IMR-90 (cell line): ENCODE data around the gene POLR3G. TPM values are rescaled to one million over a fixed set of nuclear protein-coding genes. Genes with fewer than 3 reads are reported as not detected.

Experiments used
- ATAC-seq: fragments of 200-7000 bp; cut with Tn5 transposase; 2 replicates; pipeline ENCODE4 v1.9.1; 2020; ENCODE audit warnings: low read depth, mild to moderate bottlenecking, moderate library complexity
- BruUV-seq: library from RNA; stranded (reverse); fragments of 400-500 nt; replicated peaks from 2 replicates; lab custom pipeline; 2021; lab: Mats Ljungman, UMichigan
- CTCF ChIA-PET: fragments of 300-600 bp; formaldehyde crosslinking; extraction: SDS; loops from one replicate; lab custom pipeline; 2021; ENCODE audit warnings: antibody characterized with exemption; lab: Yijun Ruan, JAX
- POLR2A ChIA-PET: fragments of 300-600 bp; sonication (Branson Sonifier 250); formaldehyde crosslinking; loops from one replicate; lab custom pipeline; 2022; ENCODE audit warnings: antibody characterized with exemption; ENCODE audit not compliant: unreplicated experiment; lab: Charles Lee
- DNase-seq: peaks from one replicate; pipeline ENCODE4 v3.0.0; 2013
- H2AFZ ChIP-seq: replicated peaks from 2 replicates; pipeline ENCODE3; 2013; ENCODE audit warnings: low read length, mild to moderate bottlenecking; ENCODE audit not compliant: poor library complexity
- H2AK5ac ChIP-seq: 2 replicates; pipeline ENCODE4 v1.6.1; 2013; ENCODE audit warnings: low read depth, low read length, inconsistent platforms
- H2AK9ac ChIP-seq: replicated peaks from 2 replicates; pipeline ENCODE3; 2013; ENCODE audit warnings: mild to moderate bottlenecking, low read depth, low read length, moderate library complexity; ENCODE audit not compliant: poor library complexity
- H2BK120ac ChIP-seq: 2 replicates; pipeline ENCODE4 v1.6.1; 2013; ENCODE audit warnings: low read depth, low read length, inconsistent platforms
- H2BK15ac ChIP-seq: 3 replicates; pipeline ENCODE4 v1.6.1; 2013; ENCODE audit warnings: low read depth, low read length, inconsistent platforms
- H2BK20ac ChIP-seq: 2 replicates; pipeline ENCODE4 v1.6.1; 2013; ENCODE audit warnings: low read depth, mild to moderate bottlenecking, inconsistent platforms, low read length, moderate library complexity
- H2BK5ac ChIP-seq: 2 replicates; pipeline ENCODE4 v1.6.1; 2013; ENCODE audit warnings: mild to moderate bottlenecking, low read depth, low read length, inconsistent platforms; ENCODE audit not compliant: poor library complexity, severe bottlenecking
- H3K14ac ChIP-seq: replicated peaks from 2 replicates; pipeline ENCODE4 v1.6.1; 2013; ENCODE audit warnings: low read depth, low read length, inconsistent platforms
- H3K18ac ChIP-seq: 2 replicates; pipeline ENCODE4 v1.6.1; 2013; ENCODE audit warnings: low read depth, low read length, control low read depth
- H3K23ac ChIP-seq: 2 replicates; pipeline ENCODE4 v1.6.1; 2013; ENCODE audit warnings: low read depth, low read length, inconsistent platforms
- H3K27ac ChIP-seq: 2 replicates; pipeline ENCODE4 v1.5.1; 2013; ENCODE audit warnings: mild to moderate bottlenecking, control low read depth, low read length; ENCODE audit not compliant: insufficient read depth
- H3K27me3 ChIP-seq: 2 replicates; pipeline ENCODE4 v1.6.1; 2013; ENCODE audit warnings: low read length; ENCODE audit not compliant: control insufficient read depth, insufficient read depth
- H3K36me3 ChIP-seq: 2 replicates; pipeline ENCODE4 v1.6.1; 2013; ENCODE audit warnings: low read length, mixed read lengths; ENCODE audit not compliant: control insufficient read depth, insufficient read depth
- H3K4ac ChIP-seq: 2 replicates; pipeline ENCODE4 v1.6.1; 2013; ENCODE audit warnings: low read depth, low read length, inconsistent platforms
- H3K4me1 ChIP-seq: 2 replicates; pipeline ENCODE4 v1.6.1; 2013; ENCODE audit warnings: low read length, mixed read lengths; ENCODE audit not compliant: control insufficient read depth, insufficient read depth
- H3K4me2 ChIP-seq: 2 replicates; pipeline ENCODE4 v1.6.1; 2013; ENCODE audit warnings: low read depth, mild to moderate bottlenecking, control low read depth, low read length, moderate library complexity
- H3K4me3 ChIP-seq: 2 replicates; pipeline ENCODE4 v1.5.1; 2013; ENCODE audit warnings: low read depth, mild to moderate bottlenecking, control low read depth, low read length, moderate library complexity; ENCODE audit not compliant: insufficient read depth
- H3K56ac ChIP-seq: 2 replicates; pipeline ENCODE4 v1.6.1; 2013; ENCODE audit warnings: low read length, inconsistent platforms; ENCODE audit not compliant: insufficient read depth; ENCODE audit errors: extremely low read depth
- H3K79me1 ChIP-seq, 2 experiments: 2 replicates each; pipeline ENCODE4 v1.6.1; 2013; ENCODE audit warnings: low read length in 2 of 2, inconsistent platforms in 1 of 2, low read depth in 1 of 2
- H3K9ac ChIP-seq: 2 replicates; pipeline ENCODE4 v1.6.1; 2013; ENCODE audit warnings: low read depth, low read length, control low read depth
- H3K9me1 ChIP-seq: 2 replicates; pipeline ENCODE4 v1.6.1; 2013; ENCODE audit warnings: low read length, inconsistent platforms; ENCODE audit not compliant: insufficient read depth
- H3K9me3 ChIP-seq: 2 replicates; pipeline ENCODE4 v1.6.1; 2013; ENCODE audit warnings: low read length; ENCODE audit not compliant: control insufficient read depth, insufficient read depth
- H4K20me1 ChIP-seq: 2 replicates; pipeline ENCODE4 v1.6.1; 2013; ENCODE audit warnings: low read length, inconsistent platforms; ENCODE audit not compliant: insufficient read depth
- H4K5ac ChIP-seq: 2 replicates; pipeline ENCODE4 v1.6.1; 2013; ENCODE audit warnings: mild to moderate bottlenecking, low read depth, low read length, control low read depth
- H4K8ac ChIP-seq, 2 experiments: 2 replicates each; pipeline ENCODE4 v1.6.1; 2013; ENCODE audit warnings: low read depth in 2 of 2, low read length in 2 of 2, control low read depth in 1 of 2, inconsistent platforms in 1 of 2
- H4K91ac ChIP-seq: 2 replicates; pipeline ENCODE4 v1.6.1; 2013; ENCODE audit warnings: low read depth, low read length, inconsistent platforms; ENCODE audit not compliant: insufficient read depth
- BHLHE40 ChIP-seq: fragments of 150-350 bp; IDR thresholded peaks from 2 replicates; pipeline ENCODE4 v1.6.1; 2016; ENCODE audit warnings: mild to moderate bottlenecking, low read depth, low read length
- CEBPB ChIP-seq: IDR thresholded peaks from 2 replicates; pipeline ENCODE4 v1.6.1; 2012; ENCODE audit warnings: low read depth, low read length, improper control_type of control experiment
- CHD1 ChIP-seq: IDR thresholded peaks from 2 replicates; pipeline ENCODE4 v1.6.1; 2012; ENCODE audit warnings: low read depth, low read length, improper control_type of control experiment
- FOS ChIP-seq: fragments of 150-350 bp; IDR thresholded peaks from 2 replicates; pipeline ENCODE4 v1.6.1; 2016; ENCODE audit warnings: low read depth, low read length
- MAZ ChIP-seq: IDR thresholded peaks from 2 replicates; pipeline ENCODE4 v1.6.1; 2012; ENCODE audit warnings: low read depth, mild to moderate bottlenecking, low read length, improper control_type of control experiment, moderate library complexity, borderline replicate concordance
- MXI1 ChIP-seq: IDR thresholded peaks from 2 replicates; pipeline ENCODE4 v1.6.1; 2012; ENCODE audit warnings: low read depth, mild to moderate bottlenecking, low read length, moderate library complexity, borderline replicate concordance
- NFE2L2 ChIP-seq: fragments of 150-350 bp; IDR thresholded peaks from 2 replicates; pipeline ENCODE4 v1.6.1; 2016; ENCODE audit warnings: low read depth, mild to moderate bottlenecking, low read length
- RAD21 ChIP-seq: IDR thresholded peaks from 2 replicates; pipeline ENCODE4 v1.6.1; 2012; ENCODE audit warnings: low read length, improper control_type of control experiment
- RCOR1 ChIP-seq: IDR thresholded peaks from 2 replicates; pipeline ENCODE4 v1.6.1; 2012; ENCODE audit warnings: mild to moderate bottlenecking, low read length, improper control_type of control experiment; ENCODE audit not compliant: insufficient replicate concordance
- USF2 ChIP-seq: fragments of 150-350 bp; IDR thresholded peaks from 2 replicates; pipeline ENCODE4 v1.6.1; 2017; ENCODE audit warnings: mild to moderate bottlenecking, antibody characterized with exemption, low read length, low read depth
- WGBS, 2 experiments: methylation state at CpG; one replicate each; pipeline versions ENCODE4 v1.1.5 to v1.1.7; 2013; ENCODE audit warnings: missing lambda C conversion rate in 2 of 2; ENCODE audit not compliant: insufficient read length in 1 of 2; ENCODE audit errors: extremely low coverage in 2 of 2; 5-methylcytosine and 5-hydroxymethylcytosine counted together
- dilution Hi-C: fragments of 300-500 bp; cut with HindIII; formaldehyde crosslinking; loops from one replicate; pipeline ENCODE4 v1.14.3; 2018; ENCODE audit warnings: low sequenced_read_pairs; ENCODE audit not compliant: unreplicated experiment
- in situ Hi-C: fragments of 300-500 bp; cut with MboI; formaldehyde crosslinking; loops from 3 replicates; pipeline ENCODE4 v1.14.3; 2019; ENCODE audit warnings: low sequenced_read_pairs, inconsistent platforms, mixed read lengths
- intact Hi-C: fragments of 100-400 bp; cut with micrococcal nuclease; formaldehyde crosslinking; loops from 2 replicates; pipeline ENCODE4 v1.10.0; 2022
- polyA plus RNA-seq, 3 experiments: library from polyadenylated mRNA; depleted of rRNA; stranded (reverse); fragments of >200 nt; gene quantifications; 2 replicates each; pipeline ENCODE4 v1.2.3, GENCODE V29; 2012; ENCODE audit warnings: low replicate concordance in 1 of 3
- total RNA-seq: library from RNA; depleted of rRNA; stranded (reverse); fragments of >200 nt; gene quantifications from 2 replicates; pipeline ENCODE4 v1.2.3, GENCODE V29; 2012
- TF ChIP-seq, protein P1 (sequence below): fragments of 150-350 bp; IDR thresholded peaks from 2 replicates; pipeline ENCODE4 v1.6.1; 2016; ENCODE audit warnings: low read depth, mild to moderate bottlenecking, low read length, moderate library complexity, borderline replicate concordance
- TF ChIP-seq, protein P2 (sequence below): conservative IDR thresholded peaks from 2 replicates; pipeline ENCODE4 v1.5.1; 2012; ENCODE audit warnings: mild to moderate bottlenecking, low read depth, low read length, improper control_type of control experiment

The POLR3G gene
- total and polyA plus RNA-seq, 2 of the 4 experiments (the other 2 are of a cell fraction) = 10.6 to 11.6 TPM

DNA sequence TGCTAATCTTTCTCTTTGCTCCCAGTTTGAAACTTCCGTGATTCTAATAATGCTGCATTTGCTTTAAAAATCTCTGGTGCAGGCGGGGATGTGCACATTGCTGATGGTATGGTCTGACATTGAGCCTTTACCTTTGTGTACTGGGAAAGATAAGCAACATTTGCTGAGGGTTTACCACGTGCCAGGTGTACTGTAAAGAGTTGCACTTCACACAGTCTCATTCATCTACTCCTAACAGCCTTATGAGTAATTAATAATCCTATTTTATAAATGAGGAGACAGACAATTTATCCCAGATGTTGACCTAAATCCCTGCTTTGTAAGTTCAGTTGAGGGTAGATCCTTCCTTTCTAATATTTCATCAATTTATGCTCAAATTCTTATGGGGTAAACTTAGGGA is 83.2 kb downstream of the POLR3G start:
- Histone ChIP-seq H3K27me3 (peaks cover 27% of the 10 kb centered on the region), H3K4me1 (no peaks in the 10 kb centered on the region), H3K9me3 (no peaks in the 10 kb centered on the region), H2AK5ac (no peak overlapping the region), H3K9ac (no peak overlapping the region), H2BK5ac (no peak overlapping the region), H2AFZ (no peak overlapping the region), H3K23ac (no peak overlapping the region), H4K5ac (no peak overlapping the region), H2BK20ac (no peak overlapping the region), H2BK120ac (no peak overlapping the region), H2BK15ac (no peak overlapping the region), H3K36me3 (no peaks in the 10 kb centered on the region), H2AK9ac (no peak overlapping the region), H3K4me3 (no peak overlapping the region), H4K91ac (no peak overlapping the region), H3K9me1 (no peaks in the 10 kb centered on the region), H3K27ac (no peak overlapping the region), H3K56ac (no peak overlapping the region), H4K8ac (no peak overlapping the region), H3K79me1 (no peaks in the 10 kb centered on the region), H3K14ac (no peak overlapping the region), H3K4ac (no peak overlapping the region), H3K18ac (no peak overlapping the region), H3K4me2 (no peak overlapping the region; the same call in 1 of the 2 replicates), H4K20me1 (no peaks in the 10 kb centered on the region)
- BruUV-seq = no TSS peak
- CTCF ChIA-PET = no interaction called here
- dilution Hi-C loops = no loop called here
- no CpG with 5 or more reads among the region's 3 CpGs for WGBS, 2 experiments
- intact Hi-C loops = no loop called here
- ATAC-seq = no peak
- DNase-seq = no peak
- in situ Hi-C loops = no loop called here
- TF ChIP-seq BHLHE40 (no peak), USF2 (no peak), CHD1 (no peak), CEBPB (no peak), RCOR1 (no peak), NFE2L2 (no peak), RAD21 (no peak), MXI1 (no peak), FOS (no peak), MAZ (no peak)
- TF ChIP-seq, protein P1, sequence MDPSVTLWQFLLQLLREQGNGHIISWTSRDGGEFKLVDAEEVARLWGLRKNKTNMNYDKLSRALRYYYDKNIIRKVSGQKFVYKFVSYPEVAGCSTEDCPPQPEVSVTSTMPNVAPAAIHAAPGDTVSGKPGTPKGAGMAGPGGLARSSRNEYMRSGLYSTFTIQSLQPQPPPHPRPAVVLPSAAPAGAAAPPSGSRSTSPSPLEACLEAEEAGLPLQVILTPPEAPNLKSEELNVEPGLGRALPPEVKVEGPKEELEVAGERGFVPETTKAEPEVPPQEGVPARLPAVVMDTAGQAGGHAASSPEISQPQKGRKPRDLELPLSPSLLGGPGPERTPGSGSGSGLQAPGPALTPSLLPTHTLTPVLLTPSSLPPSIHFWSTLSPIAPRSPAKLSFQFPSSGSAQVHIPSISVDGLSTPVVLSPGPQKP = no peak
- TF ChIP-seq, protein P2, sequence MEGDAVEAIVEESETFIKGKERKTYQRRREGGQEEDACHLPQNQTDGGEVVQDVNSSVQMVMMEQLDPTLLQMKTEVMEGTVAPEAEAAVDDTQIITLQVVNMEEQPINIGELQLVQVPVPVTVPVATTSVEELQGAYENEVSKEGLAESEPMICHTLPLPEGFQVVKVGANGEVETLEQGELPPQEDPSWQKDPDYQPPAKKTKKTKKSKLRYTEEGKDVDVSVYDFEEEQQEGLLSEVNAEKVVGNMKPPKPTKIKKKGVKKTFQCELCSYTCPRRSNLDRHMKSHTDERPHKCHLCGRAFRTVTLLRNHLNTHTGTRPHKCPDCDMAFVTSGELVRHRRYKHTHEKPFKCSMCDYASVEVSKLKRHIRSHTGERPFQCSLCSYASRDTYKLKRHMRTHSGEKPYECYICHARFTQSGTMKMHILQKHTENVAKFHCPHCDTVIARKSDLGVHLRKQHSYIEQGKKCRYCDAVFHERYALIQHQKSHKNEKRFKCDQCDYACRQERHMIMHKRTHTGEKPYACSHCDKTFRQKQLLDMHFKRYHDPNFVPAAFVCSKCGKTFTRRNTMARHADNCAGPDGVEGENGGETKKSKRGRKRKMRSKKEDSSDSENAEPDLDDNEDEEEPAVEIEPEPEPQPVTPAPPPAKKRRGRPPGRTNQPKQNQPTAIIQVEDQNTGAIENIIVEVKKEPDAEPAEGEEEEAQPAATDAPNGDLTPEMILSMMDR = no peak
- POLR2A ChIA-PET = no interaction called here
